ENCODE measurements around the gene LRP5.

The LRP5 gene

GRCh38 chr11:68311160-68312116 is 953 bp upstream of the LRP5 start:
- peak in 1 of 3 experiments; percentile 46 for DNase-seq

GRCh38 chr11:68312780-68313573 is 586 bp downstream of the LRP5 start:
- DNase-seq: peak in 2 of 3 experiments; percentile 46 to 72

GRCh38 chr11:68313574-68314202 is 1.3 kb downstream of the LRP5 start:
- peak in 1 of 3 experiments; percentile 48 for DNase-seq

- DNase-seq: peak in 2 of 3 experiments; percentile 15 to 35
Observed at GRCh38 chr11:68314203-68315170, 2.1 kb downstream of the LRP5 start.

- DNase-seq: no peak
Observed at GRCh38 chr11:68315171-68315920, 3.0 kb downstream of the LRP5 start.

DNA sequence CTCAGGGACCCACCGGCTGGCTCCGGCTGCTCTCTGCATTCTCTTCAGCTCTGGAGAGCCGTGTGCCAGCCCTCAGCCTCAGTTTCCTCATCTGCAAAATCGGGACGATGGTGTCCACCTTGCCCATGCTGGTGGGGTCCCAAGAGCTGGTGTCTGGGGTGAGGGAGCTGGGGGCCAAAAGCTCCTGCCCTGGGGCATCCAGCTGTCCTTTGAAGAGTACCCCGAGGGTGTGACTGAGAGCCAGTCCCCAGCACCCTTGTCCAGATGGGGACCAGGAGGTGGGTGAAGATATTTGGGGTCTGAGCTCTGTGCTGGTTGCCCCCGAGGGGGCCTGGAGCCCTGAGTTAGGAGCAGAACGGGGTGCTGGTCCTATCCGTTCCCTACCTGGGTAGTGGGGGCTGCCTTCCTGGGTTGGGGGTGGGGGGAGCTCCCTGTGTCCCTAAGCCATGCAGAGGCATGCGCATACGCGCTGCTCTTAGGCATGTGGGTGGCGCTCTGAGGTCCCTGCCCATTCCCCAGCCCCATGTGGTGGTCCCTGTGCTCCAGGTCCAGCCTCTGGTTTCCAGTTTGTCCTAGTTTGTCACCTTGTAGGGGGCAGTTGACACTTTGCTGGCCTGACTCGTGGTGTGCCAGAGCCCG is 4.9 kb downstream of the LRP5 start:
- no peak for DNase-seq

DNA sequence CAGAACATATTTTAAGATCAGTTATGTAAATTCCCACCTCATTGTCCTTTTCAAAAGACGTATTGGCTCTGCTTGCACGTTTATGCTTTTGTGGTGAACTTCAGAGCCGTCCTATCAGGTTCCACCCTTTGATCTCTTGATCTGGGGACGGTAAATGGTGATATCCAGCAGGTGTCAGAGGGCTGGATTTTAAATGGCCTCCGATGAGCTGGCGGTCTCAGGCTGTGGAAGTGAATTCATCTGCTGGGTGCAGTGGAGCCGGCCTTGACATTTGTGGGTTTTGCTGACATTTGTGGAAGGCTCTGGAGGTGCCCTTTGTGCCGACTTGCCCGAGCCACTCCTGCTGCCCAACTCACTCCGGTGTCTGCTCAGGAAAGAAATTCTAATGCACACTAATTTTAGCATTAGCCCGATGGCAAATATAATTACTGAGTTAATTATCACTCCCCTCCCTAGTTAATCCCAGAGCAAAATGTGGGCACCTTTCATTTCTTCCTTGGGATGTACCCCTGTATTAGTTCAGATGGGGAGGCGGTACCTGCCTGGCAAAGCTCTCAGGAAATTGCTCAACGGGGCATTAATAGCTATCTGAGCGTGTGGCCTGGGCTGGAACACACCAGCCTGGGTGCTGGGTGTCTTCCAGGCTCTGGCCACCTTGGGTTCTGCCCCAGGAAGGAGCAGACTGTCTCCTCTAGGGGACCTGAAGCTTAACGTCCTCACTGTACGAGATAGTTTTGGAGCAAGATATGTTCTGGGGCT is 9.1 kb downstream of the LRP5 start:
- no peak for DNase-seq

GRCh38 chr11:68322052-68322430 is 9.7 kb downstream of the LRP5 start:
- no peak for DNase-seq

- no peak for DNase-seq
Observed at GRCh38 chr11:68324241-68324640, 11.8 kb downstream of the LRP5 start.

DNA sequence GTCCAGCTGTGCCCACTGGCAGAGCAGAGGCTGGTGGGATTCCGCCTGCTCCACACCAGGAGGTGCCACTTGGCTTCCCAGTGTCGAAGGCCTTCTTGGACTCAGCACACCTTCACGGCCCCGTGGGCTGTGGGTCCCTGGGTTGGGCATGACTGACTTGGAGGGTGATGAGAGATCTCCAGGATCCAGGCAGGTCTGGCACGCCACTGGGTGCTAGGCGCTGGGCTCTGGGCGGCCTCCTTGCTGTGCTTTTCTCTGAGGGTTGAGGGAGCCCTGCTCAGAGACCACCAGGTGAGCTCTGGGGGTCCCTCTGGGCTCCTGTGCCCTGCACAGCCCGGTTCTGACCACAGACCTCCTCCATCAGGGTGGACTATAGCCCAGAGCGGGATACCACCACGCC is 12.3 kb downstream of the LRP5 start:
- no peak for DNase-seq

GRCh38 chr11:68325183-68325906 is 13.0 kb downstream of the LRP5 start:
- DNase-seq: no peak

- no peak for DNase-seq
Observed at GRCh38 chr11:68325907-68326220, 13.5 kb downstream of the LRP5 start.

DNA sequence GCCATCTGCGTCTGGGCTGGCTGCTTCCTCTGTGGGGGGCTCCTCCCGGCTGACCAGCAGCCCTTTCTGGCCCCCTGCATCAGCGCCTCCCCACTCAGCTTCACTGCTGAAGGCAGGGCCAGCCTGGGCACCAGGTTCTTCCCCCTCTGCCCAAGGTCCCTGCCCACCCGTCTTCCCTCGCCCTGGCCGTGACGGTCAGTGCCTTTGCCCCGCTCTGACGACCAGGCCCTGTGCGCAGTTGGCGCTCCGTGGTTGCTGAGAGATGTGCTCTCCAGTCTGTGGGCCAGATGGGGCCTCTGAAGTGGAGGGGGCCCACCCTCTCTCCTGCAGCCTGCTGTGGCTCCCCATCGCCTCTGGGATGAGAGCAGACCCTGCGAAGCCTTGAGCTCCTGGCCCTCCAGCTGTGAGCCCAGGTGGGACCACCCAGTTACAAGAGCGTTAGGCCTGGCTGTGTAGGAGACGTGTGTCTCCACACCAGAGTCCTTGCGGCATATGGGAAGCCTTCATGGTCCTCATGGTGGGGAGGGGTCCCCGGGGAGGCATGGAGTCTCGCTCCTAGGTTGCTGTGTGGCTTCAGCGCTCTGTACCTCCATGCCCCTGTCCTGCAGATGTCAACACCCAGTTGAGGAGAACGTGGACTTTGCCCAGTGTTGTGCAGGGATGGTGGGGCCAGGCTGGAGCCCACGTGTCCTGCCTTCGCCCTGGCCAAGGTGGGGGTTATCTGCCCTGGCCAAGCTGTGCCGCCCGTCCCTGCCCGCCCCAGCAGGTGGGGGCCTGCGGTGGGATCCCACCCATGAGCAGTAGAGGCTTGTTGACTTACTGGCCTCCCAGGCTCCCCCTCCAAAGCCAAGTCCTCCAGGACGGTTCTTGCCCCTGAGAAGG is 14.2 kb downstream of the LRP5 start:
- DNase-seq: no peak

DNA sequence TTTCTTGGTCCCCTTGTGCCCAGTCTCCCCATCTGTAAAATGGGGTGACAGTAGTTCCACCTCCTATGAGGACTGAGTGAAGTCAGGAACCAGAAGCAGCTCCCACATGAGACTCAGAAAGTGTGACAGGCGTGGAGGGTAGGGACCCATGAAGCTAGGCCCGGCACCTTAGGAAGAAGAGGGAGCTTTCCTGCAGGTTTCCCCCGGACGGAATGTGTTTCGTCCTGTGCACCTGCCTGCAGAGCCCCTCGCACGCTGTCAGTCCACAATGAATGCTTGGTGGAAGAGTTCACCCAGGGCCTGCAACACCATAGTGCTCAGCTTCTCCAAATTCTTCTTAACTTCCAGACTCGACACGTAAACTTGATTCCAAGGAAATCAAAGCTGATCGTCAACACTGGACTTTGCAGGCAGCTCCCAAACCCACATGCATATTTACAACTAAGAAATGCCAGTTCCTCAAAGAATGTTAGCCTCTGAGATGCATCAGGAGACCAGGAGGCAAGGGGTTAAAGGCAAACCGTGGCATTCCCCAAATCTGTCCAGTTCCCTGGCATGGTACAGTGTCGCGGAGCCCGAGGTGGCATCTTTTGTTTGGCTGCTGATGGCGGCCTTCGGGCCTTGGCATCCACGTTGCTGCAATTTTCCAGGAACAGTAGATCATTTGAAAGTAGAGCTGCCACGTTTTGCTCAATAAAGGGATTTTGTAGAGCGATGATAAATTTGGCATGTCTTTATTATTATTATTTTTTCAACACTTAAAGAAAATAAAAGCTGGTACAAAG is 15.4 kb downstream of the LRP5 start:
- DNase-seq: no peak

DNA sequence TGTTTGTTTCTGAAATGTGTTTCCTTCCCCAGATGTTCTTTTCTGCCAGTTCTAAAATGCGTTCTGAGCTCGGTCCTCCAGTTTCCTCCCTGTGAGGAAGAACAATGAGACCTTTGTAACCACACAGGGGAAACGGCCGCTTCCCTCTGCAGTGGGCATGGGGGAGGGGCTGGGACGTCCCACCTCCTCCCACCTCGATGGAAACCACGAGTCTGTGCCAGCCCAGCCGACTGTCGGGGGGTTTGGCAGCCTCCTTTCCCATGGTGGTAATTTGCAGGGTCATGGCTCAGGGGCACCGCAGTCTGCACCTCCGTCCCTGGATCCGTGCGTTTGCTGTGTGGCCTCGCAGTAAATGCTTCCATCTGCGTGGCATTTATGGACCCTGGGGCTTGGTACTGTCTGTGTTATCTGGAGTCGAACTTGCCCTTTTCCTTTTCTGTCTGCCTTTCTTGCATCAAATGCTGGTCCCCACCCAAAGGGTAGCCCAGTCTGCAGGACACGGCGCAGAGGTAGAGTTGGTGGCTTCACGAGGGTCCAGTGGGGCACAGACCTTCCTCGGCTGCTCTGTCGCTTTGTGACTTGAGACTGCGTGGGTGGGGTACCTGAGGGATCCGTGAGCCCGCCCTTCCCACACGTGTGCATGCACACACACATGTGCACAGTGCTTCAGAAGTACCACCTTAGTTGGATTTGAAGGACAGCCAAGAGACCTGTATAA is 16.1 kb downstream of the LRP5 start:
- DNase-seq: peak in 1 of 3 experiments; percentile 21

GRCh38 chr11:68329536-68329935 is 17.1 kb downstream of the LRP5 start:
- DNase-seq: no peak

All from NCI-H1417 (cell line).